NOMO-1 treated with dmso at 0.1 percent for 144 hours (cell line): ENCODE measurements around the gene RNF166.

ENCODE experiments used
- DNase-seq: peaks from one replicate; lab custom pipeline; 2025; ENCODE audit not compliant: unreplicated experiment; lab: John Stamatoyannopoulos, UW

Gene RNF166

GRCh38 chr16:88655053-88655732, 51.0 kb downstream of the RNF166 start:
- no peak for DNase-seq

GRCh38 chr16:88654363-88655052, 51.7 kb downstream of the RNF166 start:
- DNase-seq: no peak

- no peak for DNase-seq
Observed at GRCh38 chr16:88653596-88654362, 52.4 kb downstream of the RNF166 start.

- no peak for DNase-seq
Observed at GRCh38 chr16:88653101-88653500, 53.1 kb downstream of the RNF166 start.

GRCh38 chr16:88652762-88653063, 53.5 kb downstream of the RNF166 start:
- no peak for DNase-seq

- DNase-seq: no peak
Observed at GRCh38 chr16:88651989-88652761, 54.0 kb downstream of the RNF166 start.

- no peak for DNase-seq
Observed at GRCh38 chr16:88651276-88651988, 54.8 kb downstream of the RNF166 start.

- DNase-seq: peak; percentile 78
Observed at GRCh38 chr16:88650749-88651275, 55.4 kb downstream of the RNF166 start, which contains the start of gene CYBA. TSS of gene CYBA (minus strand) at chr16:88651053. CDS start at chr16:88651013, 40 bp downstream.

- peak; percentile 43 for DNase-seq
Observed at GRCh38 chr16:88649924-88650748, 56.1 kb downstream of the RNF166 start.

GRCh38 chr16:88649195-88649923, 56.8 kb downstream of the RNF166 start:
- DNase-seq: no peak

- no peak for DNase-seq
Observed at GRCh38 chr16:88647178-88648070, 58.8 kb downstream of the RNF166 start.
